CD4-positive, alpha-beta T cell treated with Interleukin-17A for 4 hours (primary cell): Measurements from ENCODE around the gene CSK.

Source experiments
- DNase-seq: peaks from one replicate; pipeline ENCODE4 v3.0.0-alpha.2; 2020; ENCODE audit warnings: mixed read lengths

Gene CSK

GRCh38 chr15:74788042-74788682, 6.3 kb downstream of the CSK start:
- DNase-seq = peak; percentile 7

GRCh38 chr15:74788683-74789151, 6.8 kb downstream of the CSK start:
- peak; percentile 73 for DNase-seq

GRCh38 chr15:74789171-74789631, 7.3 kb downstream of the CSK start:
- peak; percentile 61 for DNase-seq

GRCh38 chr15:74789741-74790079, 7.8 kb downstream of the CSK start:
- no peak for DNase-seq

GRCh38 chr15:74790080-74790916, 8.4 kb downstream of the CSK start:
- DNase-seq = peak; percentile 63

GRCh38 chr15:74791007-74791406, 9.1 kb downstream of the CSK start:
- no peak for DNase-seq

- DNase-seq = no peak
Measured at GRCh38 chr15:74791667-74792066, 9.8 kb downstream of the CSK start.

GRCh38 chr15:74792227-74793016, 10.5 kb downstream of the CSK start:
- peak; percentile 38 for DNase-seq

- DNase-seq = peak; percentile 87
Measured at GRCh38 chr15:74793135-74794028, 11.5 kb downstream of the CSK start.

GRCh38 chr15:74794248-74794969, 12.5 kb downstream of the CSK start:
- peak; percentile 47 for DNase-seq

GRCh38 chr15:74794970-74795349, 13.1 kb downstream of the CSK start:
- no peak for DNase-seq

GRCh38 chr15:74795966-74796625, 14.2 kb downstream of the CSK start:
- DNase-seq = peak; percentile 69

- DNase-seq = no peak
Measured at GRCh38 chr15:74798388-74799254, 16.7 kb downstream of the CSK start.

GRCh38 chr15:74799255-74799855, 17.5 kb downstream of the CSK start:
- DNase-seq = peak; percentile 51

GRCh38 chr15:74799856-74800558, 18.1 kb downstream of the CSK start:
- peak; percentile 88 for DNase-seq

GRCh38 chr15:74800559-74801094, 18.7 kb downstream of the CSK start:
- DNase-seq = no peak

GRCh38 chr15:74801311-74801997, 19.6 kb downstream of the CSK start:
- no peak for DNase-seq

- DNase-seq = no peak
Measured at GRCh38 chr15:74802290-74802689, 20.4 kb downstream of the CSK start.
